Astrocyte (in vitro differentiated cells and primary cell): ENCODE measurements around the gene BAHCC1. TPM values are rescaled to one million over a fixed set of nuclear protein-coding genes. Genes with fewer than 3 reads are reported as not detected.

ENCODE experiments used
- DNase-seq: peaks from one replicate; pipeline ENCODE4 v3.0.0-alpha.2; 2010; ENCODE audit warnings: low read depth
- FAIRE-seq: peaks from 2 replicates; lab custom pipeline; 2011; peaks lifted over from hg19 to GRCh38; lab: Jason Lieb, UNC
- H2AFZ ChIP-seq: 2 replicates; pipeline ENCODE4 v1.6.0; 2012; ENCODE audit warnings: low read depth, low read length, inconsistent platforms
- H3K27ac ChIP-seq: 2 replicates; pipeline ENCODE4 v1.5.1; 2011; ENCODE audit warnings: low read depth, low read length, inconsistent platforms
- H3K27me3 ChIP-seq: 2 replicates; pipeline ENCODE4 v1.6.0; 2011; ENCODE audit warnings: low read length, inconsistent platforms; ENCODE audit not compliant: insufficient read depth
- H3K36me3 ChIP-seq: 2 replicates; pipeline ENCODE4 v1.5.1; 2011; ENCODE audit warnings: low read length, inconsistent platforms; ENCODE audit not compliant: insufficient read depth
- H3K4me1 ChIP-seq: 2 replicates; pipeline ENCODE4 v1.5.1; 2011; ENCODE audit warnings: low read length, inconsistent platforms; ENCODE audit not compliant: insufficient read depth
- H3K4me2 ChIP-seq: 2 replicates; pipeline ENCODE4 v1.6.0; 2012; ENCODE audit warnings: low read length, inconsistent platforms
- H3K4me3 ChIP-seq: 2 replicates; pipeline ENCODE4 v1.5.1; 2011; ENCODE audit warnings: low read depth, mild to moderate bottlenecking, low read length, inconsistent platforms; ENCODE audit not compliant: insufficient read depth
- H3K79me2 ChIP-seq: 2 replicates; pipeline ENCODE4 v1.6.0; 2012; ENCODE audit warnings: mild to moderate bottlenecking, low read length, inconsistent platforms; ENCODE audit not compliant: insufficient read depth
- H3K9ac ChIP-seq: 2 replicates; pipeline ENCODE4 v1.6.0; 2012; ENCODE audit warnings: mild to moderate bottlenecking, low read length, inconsistent platforms
- H3K9me3 ChIP-seq: 2 replicates; pipeline ENCODE4 v1.5.1; 2012; ENCODE audit warnings: low read depth, mild to moderate bottlenecking, low read length, inconsistent platforms; ENCODE audit not compliant: insufficient read depth
- H4K20me1 ChIP-seq: 2 replicates; pipeline ENCODE4 v1.6.0; 2012; ENCODE audit warnings: low read length, inconsistent platforms; ENCODE audit not compliant: insufficient read depth
- H3K27ac Mint-ChIP-seq: one replicate; pipeline ENCODE4 v1.8.0; 2021; ENCODE audit warnings: mild to moderate bottlenecking, mixed read lengths; ENCODE audit not compliant: unreplicated experiment
- H3K27me3 Mint-ChIP-seq: one replicate; pipeline ENCODE4 v1.8.0; 2021; ENCODE audit warnings: low read depth, mixed read lengths; ENCODE audit not compliant: unreplicated experiment
- H3K36me3 Mint-ChIP-seq: one replicate; pipeline ENCODE4 v1.8.0; 2021; ENCODE audit warnings: low read depth, mixed read lengths; ENCODE audit not compliant: unreplicated experiment
- H3K4me1 Mint-ChIP-seq: one replicate; pipeline ENCODE4 v1.8.0; 2021; ENCODE audit warnings: low read depth, mixed read lengths; ENCODE audit not compliant: unreplicated experiment
- H3K4me3 Mint-ChIP-seq: one replicate; pipeline ENCODE4 v1.8.0; 2021; ENCODE audit warnings: mild to moderate bottlenecking, moderate library complexity, mixed read lengths; ENCODE audit not compliant: unreplicated experiment
- H3K9me3 Mint-ChIP-seq: one replicate; pipeline ENCODE4 v1.8.0; 2021; ENCODE audit warnings: mild to moderate bottlenecking, mixed read lengths; ENCODE audit not compliant: unreplicated experiment
- CTCF ChIP-seq: IDR thresholded peaks from 2 replicates; pipeline ENCODE4 v1.5.1; 2011; ENCODE audit warnings: low read depth, mild to moderate bottlenecking, inconsistent platforms, low read length, moderate library complexity; ENCODE audit not compliant: insufficient read depth
- EZH2 ChIP-seq: IDR thresholded peaks from 2 replicates; pipeline ENCODE4 v1.6.1; 2012; ENCODE audit warnings: mild to moderate bottlenecking, low read length, inconsistent platforms; ENCODE audit not compliant: insufficient read depth
- total RNA-seq: library from RNA; stranded (reverse); gene quantifications from 2 replicates; pipeline ENCODE4 v1.2.1, GENCODE V29; 2021

The BAHCC1 gene
- total RNA-seq, 1 donor from 2014 or later = 18.5 TPM

- Mint-ChIP-seq H3K27ac (no peak overlapping the region), H3K36me3 (peaks cover 2% of the 10 kb centered on the region), H3K27me3 (peaks cover 30% of the 10 kb centered on the region), H3K9me3 (no peaks in the 10 kb centered on the region), H3K4me1 (peaks cover 1% of the 10 kb centered on the region), H3K4me3 (no peak overlapping the region)
- no peak for DNase-seq
- H3K79me2 ChIP-seq = no peaks in the 10 kb centered on the region
- H3K4me3 ChIP-seq = no peak overlapping the region
- no peaks in the 10 kb centered on the region for H3K36me3 ChIP-seq
- H2AFZ ChIP-seq = no peak overlapping the region
- TF ChIP-seq EZH2 (no peak), CTCF (no peak)
- H3K4me1 ChIP-seq = no peaks in the 10 kb centered on the region
- no peaks in the 10 kb centered on the region for H3K9me3 ChIP-seq
- no peaks in the 10 kb centered on the region for H3K27me3 ChIP-seq
- H4K20me1 ChIP-seq = no peaks in the 10 kb centered on the region
- FAIRE-seq = no peak
- H3K27ac ChIP-seq = no peak overlapping the region
- H3K9ac ChIP-seq = no peak overlapping the region
- H3K4me2 ChIP-seq = no peak overlapping the region
These were observed 77.8 kb downstream of the BAHCC1 start for GRCh38 chr17:81473019-81473418.

- Histone ChIP-seq H3K4me2 (no peak overlapping the region), H3K79me2 (no peaks in the 10 kb centered on the region), H3K27ac (no peak overlapping the region), H4K20me1 (no peaks in the 10 kb centered on the region), H3K36me3 (no peaks in the 10 kb centered on the region), H3K4me1 (peaks cover under 1% of the 10 kb centered on the region), H3K27me3 (no peaks in the 10 kb centered on the region), H3K4me3 (no peak overlapping the region), H3K9me3 (no peaks in the 10 kb centered on the region), H3K9ac (no peak overlapping the region), H2AFZ (no peak overlapping the region)
- DNase-seq (no peak), FAIRE-seq (no peak)
- H3K27me3 Mint-ChIP-seq = peaks cover 40% of the 10 kb centered on the region
- no peak overlapping the region for H3K4me3 Mint-ChIP-seq
- no peak overlapping the region for H3K27ac Mint-ChIP-seq
- no peak for TF ChIP-seq CTCF
- TF ChIP-seq EZH2 = no peak
- H3K36me3 Mint-ChIP-seq = no peaks in the 10 kb centered on the region
- H3K4me1 Mint-ChIP-seq = peaks cover 4% of the 10 kb centered on the region
- H3K9me3 Mint-ChIP-seq = no peaks in the 10 kb centered on the region
These were observed 79.7 kb downstream of the BAHCC1 start for GRCh38 chr17:81474958-81475357.

GRCh38 chr17:81476097-81476496 lies 80.8 kb downstream of the BAHCC1 start:
- H3K9ac ChIP-seq = no peak overlapping the region
- FAIRE-seq = no peak
- peaks cover 7% of the 10 kb centered on the region for H3K4me1 ChIP-seq
- no peaks in the 10 kb centered on the region for H3K9me3 Mint-ChIP-seq
- H3K27me3 ChIP-seq = no peaks in the 10 kb centered on the region
- no peak overlapping the region for H3K4me3 Mint-ChIP-seq
- H3K79me2 ChIP-seq = no peaks in the 10 kb centered on the region
- TF ChIP-seq CTCF (no peak), EZH2 (no peak)
- peaks cover 50% of the 10 kb centered on the region for H3K27me3 Mint-ChIP-seq
- H3K4me3 ChIP-seq = no peak overlapping the region
- DNase-seq = no peak
- H3K4me2 ChIP-seq = no peak overlapping the region
- H3K36me3 ChIP-seq = no peaks in the 10 kb centered on the region
- no peak overlapping the region for H3K27ac ChIP-seq
- no peaks in the 10 kb centered on the region for H4K20me1 ChIP-seq
- no peak overlapping the region for H2AFZ ChIP-seq
- H3K4me1 Mint-ChIP-seq = peaks cover 6% of the 10 kb centered on the region
- no peak overlapping the region for H3K27ac Mint-ChIP-seq
- no peaks in the 10 kb centered on the region for H3K36me3 Mint-ChIP-seq
- no peaks in the 10 kb centered on the region for H3K9me3 ChIP-seq
